Stomach (tissue), 9 donors: ENCODE data around the gene SCN4A. TPM values are rescaled to one million over a fixed set of nuclear protein-coding genes. Genes with fewer than 3 reads are reported as not detected.

Experiments used
- DNase-seq, 2 donors: peaks; one replicate each; pipeline versions ENCODE4 v3.0.0 to v3.0.0-alpha.2; 2013 to 2019
- H3K27ac ChIP-seq, 5 donors: fragments of 200-600 bp in 4 of 5; sonication (generic) in 4 of 5; one replicate each; pipeline ENCODE4 v1.5.1; 2013 to 2019; ENCODE audit warnings: mild to moderate bottlenecking in 1 of 5, moderate library complexity in 1 of 5
- H3K27me3 ChIP-seq, 3 donors: fragments of 200-600 bp; sonication (generic); one replicate each; pipeline ENCODE4 v1.5.1; 2017 to 2019; ENCODE audit warnings: mixed run types in 1 of 3
- H3K36me3 ChIP-seq, 4 donors: fragments of 200-600 bp; sonication (generic); 1 replicate in 3 of 4; 2 replicates in 1 of 4; pipeline ENCODE4 v1.5.1; 2016 to 2019
- H3K4me1 ChIP-seq, 4 donors: fragments of 200-600 bp; sonication (generic); one replicate each; pipeline ENCODE4 v1.5.1; 2016 to 2019
- H3K4me3 ChIP-seq, 4 donors: fragments of 200-600 bp; sonication (generic) in 3 of 4; one replicate each; pipeline ENCODE4 v1.5.1; 2016 to 2019; ENCODE audit warnings: mild to moderate bottlenecking in 1 of 4
- H3K9me3 ChIP-seq, 4 donors: fragments of 200-600 bp; sonication (generic); one replicate each; pipeline ENCODE4 v1.5.1; 2016 to 2019
- CTCF ChIP-seq, 7 experiments: fragments of 450-650 bp in 4 of 7; fragments of 200-600 bp in 3 of 7; sonication (generic) in 3 of 7; IDR thresholded peaks; one replicate each; pipeline ENCODE4 v1.5.1; 2016 to 2019; ENCODE audit warnings: antibody characterized with exemption in 7 of 7, control low read depth in 2 of 7, mild to moderate bottlenecking in 1 of 7
- EP300 ChIP-seq: sonication (generic); formaldehyde crosslinking; IDR thresholded peaks from one replicate; pipeline ENCODE4 v1.6.1; 2017; ENCODE audit warnings: antibody characterized with exemption
- POLR2A ChIP-seq, 4 donors: fragments of 450-650 bp; IDR thresholded peaks; one replicate each; pipeline ENCODE4 v1.6.1; 2016; ENCODE audit warnings: antibody characterized with exemption in 4 of 4, control low read depth in 2 of 4, mild to moderate bottlenecking in 1 of 4, moderate library complexity in 1 of 4
- POLR2AphosphoS5 ChIP-seq, 3 donors: sonication (generic); formaldehyde crosslinking; IDR thresholded peaks; one replicate each; pipeline ENCODE4 v1.6.1; 2016; ENCODE audit warnings: antibody characterized with exemption in 3 of 3
- WGBS, 5 donors: extraction: QIAGEN DNeasy Blood & Tissue Kit in 3 of 5; methylation state at CpG; one replicate each; pipeline versions ENCODE4 v1.1.5 to v1.1.7; 2013 to 2018; 5-methylcytosine and 5-hydroxymethylcytosine counted together
- intact Hi-C: fragments of 100-400 bp; cut with DNase I; formaldehyde crosslinking; loops from one replicate; pipeline ENCODE4 v1.15.1; 2023; ENCODE audit warnings: low total_unique reads
- polyA plus RNA-seq, 3 donors: library from polyadenylated mRNA; stranded (reverse); fragments of 200-250 nt; gene quantifications; one replicate each; pipeline ENCODE4 v1.2.3, GENCODE V29; 2013
- total RNA-seq, 5 donors: library from RNA; depleted of rRNA; stranded (reverse); fragments of >200 nt; gene quantifications; one replicate each; pipeline versions ENCODE4 v1.1.0 to v1.2.3, GENCODE V29; 2014 to 2016
- donor health status: healthy with polysubstance abuse.
- donor health status: Bipolar disorder and iron deficiency.
- donor health status: healthy.

The SCN4A gene
- total and polyA plus RNA-seq, 8 donors: 0.05 to 2.7 (median 0.74) TPM; not detected in 2

- no peak overlapping the region for H3K4me3 ChIP-seq
- peaks cover 0 to 26% (median 0%) of the 10 kb centered on the region in 3 donors for H3K27me3 ChIP-seq
- 85 to 88% (median 87%) methylated on average over 19 to 24 of the region's 24 CpGs for WGBS, 5 donors
- no peak overlapping the region for H3K27ac ChIP-seq
- no peaks in the 10 kb centered on the region for H3K9me3 ChIP-seq
- intact Hi-C loops: no loop called here
- TF ChIP-seq CTCF (IDR thresholded peaks at IDR 0.05) (no peak), EP300 (no peak), POLR2A (IDR thresholded peaks at IDR 0.05) (no peak), POLR2AphosphoS5 (IDR thresholded peaks at IDR 0.05) (no peak)
- H3K36me3 ChIP-seq: no peaks in the 10 kb centered on the region
- no peak for DNase-seq
- peaks cover 0 to 16% (median 6%) of the 10 kb centered on the region in 4 donors for H3K4me1 ChIP-seq
Measured at GRCh38 chr17:63944736-63945499, 27.8 kb downstream of the SCN4A start.

- Histone ChIP-seq H3K36me3 (no peaks in the 10 kb centered on the region), H3K27ac (no peak overlapping the region), H3K9me3 (no peaks in the 10 kb centered on the region), H3K4me3 (no peak overlapping the region), H3K27me3 (peaks cover 0 to 15% (median 0%) of the 10 kb centered on the region in 3 donors), H3K4me1 (peaks cover 0 to 16% (median 6%) of the 10 kb centered on the region in 4 donors)
- WGBS, 5 donors: 76 to 82% (median 80%) methylated on average over 9 of the region's 9 CpGs
- intact Hi-C loops: no loop called here
- no peak for DNase-seq
- TF ChIP-seq EP300: no peak
Measured at GRCh38 chr17:63943745-63944144, 29.0 kb downstream of the SCN4A start.

GRCh38 chr17:63942309-63942985, 30.3 kb downstream of the SCN4A start:
- WGBS, 5 donors: 88 to 96% (median 92%) methylated on average over 18 to 21 of the region's 21 CpGs
- no peak for TF ChIP-seq CTCF (IDR thresholded peaks at IDR 0.05)
- TF ChIP-seq POLR2A (IDR thresholded peaks at IDR 0.05): no peak
- TF ChIP-seq EP300: no peak
- TF ChIP-seq POLR2AphosphoS5 (IDR thresholded peaks at IDR 0.05): no peak
- intact Hi-C loops: no loop called here
- Histone ChIP-seq H3K4me3 (no peak overlapping the region), H3K36me3 (no peaks in the 10 kb centered on the region), H3K9me3 (no peaks in the 10 kb centered on the region), H3K27me3 (peaks cover 0 to 7% (median 0%) of the 10 kb centered on the region in 3 donors), H3K4me1 (peaks cover 0 to 16% (median 6%) of the 10 kb centered on the region in 4 donors), H3K27ac (no peak overlapping the region)
- no peak for DNase-seq

- TF ChIP-seq POLR2A (IDR thresholded peaks at IDR 0.05) (no peak), CTCF (IDR thresholded peaks at IDR 0.05) (no peak), EP300 (no peak), POLR2AphosphoS5 (IDR thresholded peaks at IDR 0.05) (no peak)
- Histone ChIP-seq H3K4me1 (peaks cover 0 to 11% (median 5%) of the 10 kb centered on the region in 4 donors), H3K4me3 (no peak overlapping the region), H3K27ac (no peak overlapping the region), H3K36me3 (no peaks in the 10 kb centered on the region), H3K9me3 (no peaks in the 10 kb centered on the region), H3K27me3 (no peaks in the 10 kb centered on the region)
- 87 to 92% (median 89%) methylated on average over 16 to 23 of the region's 23 CpGs for WGBS, 5 donors
- intact Hi-C loops: no loop called here
- DNase-seq: no peak
Measured at GRCh38 chr17:63941751-63942150, 31.0 kb downstream of the SCN4A start.
